Measurements from ENCODE around the gene TDP1.

The TDP1 gene

DNA sequence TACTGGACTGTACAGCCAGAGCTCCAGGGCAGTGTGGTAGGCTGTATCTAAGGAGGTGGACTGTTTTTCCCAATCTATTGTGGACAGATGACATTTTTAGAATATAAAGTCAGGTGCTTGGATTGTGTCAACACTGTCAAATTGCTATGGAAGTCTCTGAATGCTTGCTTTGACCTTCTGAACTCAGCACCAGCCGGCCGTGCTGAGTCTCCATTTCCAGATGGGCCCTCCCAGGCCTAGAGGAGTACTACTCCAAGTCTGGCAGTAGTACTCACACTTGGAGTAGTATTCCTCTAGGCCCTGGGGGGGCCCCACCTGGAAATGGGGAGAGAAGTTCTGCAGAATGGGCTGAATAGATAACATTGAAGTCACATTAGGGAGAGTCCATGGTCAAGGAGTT, 89.9 kb downstream of the TDP1 start:
- H3K4me3 ChIP-seq (ENCODE audit: low read depth, low read length): no peak overlapping the region
- no peak for TF ChIP-seq CTCF (IDR thresholded peaks at IDR 0.05; ENCODE audit: low read depth, low read length)

GRCh38 chr14:90049390-90049789, 93.7 kb downstream of the TDP1 start:
- TF ChIP-seq CTCF (IDR thresholded peaks at IDR 0.05; ENCODE audit: low read depth, low read length): no peak
- H3K4me3 ChIP-seq (ENCODE audit: low read depth, low read length): no peak overlapping the region

GRCh38 chr14:90050271-90050670, 94.5 kb downstream of the TDP1 start:
- TF ChIP-seq CTCF (IDR thresholded peaks at IDR 0.05; ENCODE audit: low read depth, low read length): no peak
- H3K4me3 ChIP-seq (ENCODE audit: low read depth, low read length): no peak overlapping the region

- no peak for TF ChIP-seq CTCF (IDR thresholded peaks at IDR 0.05; ENCODE audit: low read depth, low read length)
- H3K4me3 ChIP-seq (ENCODE audit: low read depth, low read length): no peak overlapping the region
Observed at GRCh38 chr14:90053044-90053443, 97.3 kb downstream of the TDP1 start.

- no peak for TF ChIP-seq CTCF (IDR thresholded peaks at IDR 0.05; ENCODE audit: low read depth, low read length)
- H3K4me3 ChIP-seq (ENCODE audit: low read depth, low read length): no peak overlapping the region
Observed at GRCh38 chr14:90054803-90055202, 99.1 kb downstream of the TDP1 start.

GRCh38 chr14:90056826-90057225, 101.1 kb downstream of the TDP1 start:
- TF ChIP-seq CTCF (IDR thresholded peaks at IDR 0.05; ENCODE audit: low read depth, low read length): no peak
- H3K4me3 ChIP-seq (ENCODE audit: low read depth, low read length): no peak overlapping the region

GRCh38 chr14:90058876-90059458, 103.2 kb downstream of the TDP1 start:
- no peak for TF ChIP-seq CTCF (IDR thresholded peaks at IDR 0.05; ENCODE audit: low read depth, low read length)
- H3K4me3 ChIP-seq (ENCODE audit: low read depth, low read length): no peak overlapping the region

Measured in WI38 (cell line).